GM21515 (cell line): ENCODE measurements around the gene MAP4K4.

Source experiments
- ATAC-seq: cut with Tn5 transposase; IDR thresholded peaks from one replicate; pipeline ENCODE4 v1.9.1; 2021; ENCODE audit not compliant: unreplicated experiment

MAP4K4 gene

GRCh38 chr2:101863534-101863933 lies 166.0 kb downstream of the MAP4K4 start:
- ATAC-seq = no peak

GRCh38 chr2:101864426-101864825 lies 166.9 kb downstream of the MAP4K4 start:
- no peak for ATAC-seq

- no peak for ATAC-seq
Observed at GRCh38 chr2:101868525-101868924, 171.0 kb downstream of the MAP4K4 start.

GRCh38 chr2:101869527-101869926 lies 172.0 kb downstream of the MAP4K4 start:
- ATAC-seq = no peak

GRCh38 chr2:101870444-101870843 lies 172.9 kb downstream of the MAP4K4 start:
- no peak for ATAC-seq

- no peak for ATAC-seq
Observed at GRCh38 chr2:101871480-101871879, 174.0 kb downstream of the MAP4K4 start.

- ATAC-seq = no peak
Observed at GRCh38 chr2:101872480-101872879, 175.0 kb downstream of the MAP4K4 start.

- ATAC-seq = no peak
Observed at GRCh38 chr2:101873543-101873942, 176.0 kb downstream of the MAP4K4 start.

GRCh38 chr2:101874069-101874468 lies 176.6 kb downstream of the MAP4K4 start:
- no peak for ATAC-seq

- no peak for ATAC-seq
Observed at GRCh38 chr2:101879466-101879865, 182.0 kb downstream of the MAP4K4 start.

- no peak for ATAC-seq
Observed at GRCh38 chr2:101881131-101881530, 183.6 kb downstream of the MAP4K4 start.

- no peak for ATAC-seq
Observed at GRCh38 chr2:101882769-101883307, 185.3 kb downstream of the MAP4K4 start.

- ATAC-seq = peak; percentile 69
Observed at GRCh38 chr2:101883860-101884259, 186.4 kb downstream of the MAP4K4 start.

- ATAC-seq = no peak
Observed at GRCh38 chr2:101884423-101884822, 186.9 kb downstream of the MAP4K4 start.

GRCh38 chr2:101887328-101887727 lies 189.8 kb downstream of the MAP4K4 start:
- no peak for ATAC-seq

- no peak for ATAC-seq
Observed at GRCh38 chr2:101889460-101890098, 192.1 kb downstream of the MAP4K4 start.

GRCh38 chr2:101892377-101892776 lies 194.9 kb downstream of the MAP4K4 start:
- ATAC-seq = no peak

GRCh38 chr2:101893681-101894381 lies 196.3 kb downstream of the MAP4K4 start:
- no peak for ATAC-seq

- ATAC-seq = no peak
Observed at GRCh38 chr2:101895039-101895438, 197.5 kb downstream of the MAP4K4 start.

- ATAC-seq = no peak
Observed at GRCh38 chr2:101895819-101896322, 198.4 kb downstream of the MAP4K4 start.

GRCh38 chr2:101897301-101897700 lies 199.8 kb downstream of the MAP4K4 start:
- no peak for ATAC-seq

GRCh38 chr2:101899265-101899664 lies 201.8 kb downstream of the MAP4K4 start:
- no peak for ATAC-seq
